PC-3 (cell line): ENCODE measurements around the gene GZF1. TPM values are rescaled to one million over a fixed set of nuclear protein-coding genes. Genes with fewer than 3 reads are reported as not detected.
"Not testable (repeated sequence)": the region's sequence is repeated elsewhere in the genome, so short reads cannot be mapped to it uniquely, and the experiment has no call there.

Experiments
- ATAC-seq: fragments of 200-7000 bp; cut with Tn5 transposase; 2 replicates; pipeline ENCODE4 v1.9.1; 2020; ENCODE audit warnings: mild to moderate bottlenecking, moderate library complexity
- BruUV-seq: library from RNA; stranded (reverse); fragments of 400-500 nt; replicated peaks from 2 replicates; lab custom pipeline; 2021; lab: Mats Ljungman, UMichigan
- CTCF ChIA-PET: fragments of 300-600 bp; sonication (Branson Sonifier 250); formaldehyde crosslinking; loops from one replicate; lab custom pipeline; 2022; ENCODE audit warnings: antibody characterized with exemption; lab: Charles Lee
- POLR2A ChIA-PET: fragments of 300-600 bp; sonication (Branson Sonifier 250); formaldehyde crosslinking; loops from one replicate; lab custom pipeline; 2022; ENCODE audit warnings: antibody characterized with exemption; ENCODE audit not compliant: unreplicated experiment; lab: Charles Lee
- DNase-seq: peaks from one replicate; pipeline ENCODE4 v3.0.0-alpha.2; 2015
- H2AFZ ChIP-seq: fragments of 300-600 bp; sonication (generic); 2 replicates; pipeline ENCODE4 v1.6.0; 2016; ENCODE audit warnings: antibody characterized with exemption, low read length
- H3F3A ChIP-seq: fragments of 300-600 bp; sonication (generic); one replicate; pipeline ENCODE4 v1.6.0; 2017; ENCODE audit warnings: antibody characterized with exemption, low read length, control low read depth, mild to moderate bottlenecking; ENCODE audit not compliant: unreplicated experiment
- H3K27ac ChIP-seq: fragments of 300-600 bp; sonication (generic); 2 replicates; pipeline ENCODE4 v1.5.1; 2016; ENCODE audit warnings: mild to moderate bottlenecking, low read length
- H3K27me3 ChIP-seq: fragments of 300-600 bp; sonication (generic); 2 replicates; pipeline ENCODE4 v1.6.1; 2016; ENCODE audit warnings: low read length, mixed read lengths
- H3K36me3 ChIP-seq: fragments of 300-600 bp; sonication (generic); 2 replicates; pipeline ENCODE4 v1.6.1; 2016; ENCODE audit warnings: low read depth, mixed run types, low read length, mixed read lengths
- H3K4me1 ChIP-seq: fragments of 300-600 bp; sonication (generic); 2 replicates; pipeline ENCODE4 v1.5.1; 2016; ENCODE audit warnings: low read length; ENCODE audit not compliant: insufficient read depth
- H3K4me2 ChIP-seq: fragments of 300-600 bp; sonication (generic); 2 replicates; pipeline ENCODE4 v1.6.0; 2016; ENCODE audit warnings: low read length
- H3K4me3 ChIP-seq: fragments of 300-600 bp; sonication (generic); 2 replicates; pipeline ENCODE4 v1.5.1; 2016; ENCODE audit warnings: mild to moderate bottlenecking, low read length, mixed read lengths
- H3K79me2 ChIP-seq: fragments of 300-600 bp; sonication (generic); 2 replicates; pipeline ENCODE4 v1.6.1; 2017; ENCODE audit warnings: low read length, mixed read lengths
- H3K9ac ChIP-seq: fragments of 300-600 bp; sonication (generic); 2 replicates; pipeline ENCODE4 v1.6.0; 2016; ENCODE audit warnings: mild to moderate bottlenecking, low read length
- H3K9me2 ChIP-seq: fragments of 300-600 bp; sonication (generic); replicated peaks from 2 replicates; pipeline ENCODE4 v1.6.1; 2016; ENCODE audit warnings: mixed run types, low read length, mixed read lengths
- H3K9me3 ChIP-seq: fragments of 300-600 bp; sonication (generic); 2 replicates; pipeline ENCODE4 v1.6.1; 2016; ENCODE audit warnings: low read length, mixed read lengths
- H4K20me1 ChIP-seq: fragments of 300-600 bp; sonication (generic); 2 replicates; pipeline ENCODE4 v1.6.1; 2016; ENCODE audit warnings: low read length, mixed read lengths
- CTCF ChIP-seq: fragments of 300-600 bp; sonication (generic); conservative IDR thresholded peaks from 2 replicates; pipeline ENCODE4 v1.5.1; 2017; ENCODE audit warnings: antibody characterized with exemption, low read depth, mild to moderate bottlenecking, low read length
- EZH2 ChIP-seq: fragments of 300-600 bp; sonication (generic); IDR thresholded peaks from one replicate; pipeline ENCODE4 v1.6.1; 2017; ENCODE audit warnings: antibody characterized with exemption, mild to moderate bottlenecking, low read length; ENCODE audit not compliant: unreplicated experiment
- EZH2phosphoT487 ChIP-seq: fragments of 300-600 bp; sonication (generic); IDR thresholded peaks from 2 replicates; pipeline ENCODE4 v1.6.1; 2018; ENCODE audit warnings: mild to moderate bottlenecking, antibody characterized with exemption, low read length, borderline replicate concordance
- intact Hi-C: fragments of 100-400 bp; cut with micrococcal nuclease; formaldehyde crosslinking; loops from 2 replicates; pipeline ENCODE4 v1.9.0; 2023
- total RNA-seq: library from RNA; depleted of rRNA; stranded (reverse); fragments of >200 nt; gene quantifications from 2 replicates; pipeline ENCODE4 v1.2.3, GENCODE V29; 2014

Gene GZF1
- total RNA-seq, 1 experiment from 2014 or later = 16.0 TPM

- intact Hi-C loops = no loop called here
These were observed 14.2 kb upstream of the GZF1 start for GRCh38 chr20:23347791-23348190.

GRCh38 chr20:23348510-23348909 lies 13.5 kb upstream of the GZF1 start:
- H3K27me3 ChIP-seq, H3K36me3 ChIP-seq, H3K27ac ChIP-seq, intact Hi-C loops, H3K9me3 ChIP-seq, H3K4me2 ChIP-seq, H3K4me3 ChIP-seq, H3K9me2 ChIP-seq, H2AFZ ChIP-seq, BruUV-seq, H3F3A ChIP-seq, POLR2A ChIA-PET, DNase-seq, ATAC-seq, CTCF ChIA-PET, H3K9ac ChIP-seq: not testable (repeated sequence)
- Histone ChIP-seq H3K79me2 (peaks cover 29% of the 10 kb centered on the region), H4K20me1 (peaks cover 18% of the 10 kb centered on the region), H3K4me1 (peaks cover 18% of the 10 kb centered on the region)

More at GRCh38 chr20:23347791-23348190, 14.2 kb upstream of the GZF1 start:
- Histone ChIP-seq H3K27ac (no peak overlapping the region), H3K36me3 (no peaks in the 10 kb centered on the region), H3K9me2 (no peaks in the 10 kb centered on the region), H3F3A (no peaks in the 10 kb centered on the region), H3K4me1 (peaks cover 17% of the 10 kb centered on the region), H3K4me2 (no peak overlapping the region), H3K9me3 (no peaks in the 10 kb centered on the region), H3K79me2 (peaks cover 22% of the 10 kb centered on the region), H3K9ac (no peak overlapping the region), H3K27me3 (no peaks in the 10 kb centered on the region), H4K20me1 (peaks cover 14% of the 10 kb centered on the region), H2AFZ (no peak overlapping the region), H3K4me3 (no peak overlapping the region)
- ATAC-seq (no peak), DNase-seq (no peak)
- POLR2A ChIA-PET = no interaction called here
- TF ChIP-seq EZH2 (no peak), CTCF (no peak), EZH2phosphoT487 (no peak)
- no TSS peak for BruUV-seq
- CTCF ChIA-PET = no interaction called here

- intact Hi-C loops = loop anchor here (1.0 to 10.0 kb wide), 6 partner anchors 9 to 1003 kb away; partner anchors contain the start of genes GZF1 and NAPB
- Histone ChIP-seq H4K20me1 (peaks cover 22% of the 10 kb centered on the region), H3K9me2 (no peaks in the 10 kb centered on the region), H3K9ac (peak overlapping the region; percentile 99), H3F3A (no peaks in the 10 kb centered on the region), H3K27me3 (no peaks in the 10 kb centered on the region), H3K36me3 (peaks cover 11% of the 10 kb centered on the region; the same call in 1 of the 2 replicates), H3K9me3 (no peaks in the 10 kb centered on the region), H2AFZ (peak overlapping the region; percentile 95), H3K4me2 (peak overlapping the region; percentile 97), H3K4me3 (peak overlapping the region; percentile 89), H3K4me1 (peaks cover 18% of the 10 kb centered on the region), H3K79me2 (peaks cover 40% of the 10 kb centered on the region), H3K27ac (peak overlapping the region; percentile 87)
- POLR2A ChIA-PET = interaction anchor here (0.5 to 1.8 kb wide), 7 partner anchors 9 to 946 kb away, joined by 3 to 20 read pairs (median 5); partner anchors contain the start of gene GZF1
- no TSS peak for BruUV-seq
- DNase-seq (peak; percentile 65), ATAC-seq (peak; percentile 52)
- CTCF ChIA-PET = interaction anchor here (0.5 to 1.3 kb wide), 13 partner anchors 8 to 1011 kb away, joined by 3 to 15 read pairs (median 4); partner anchors contain the start of gene NAPB
- TF ChIP-seq CTCF (peak; percentile 68), EZH2phosphoT487 (no peak)
These were observed 12.4 kb upstream of the GZF1 start for GRCh38 chr20:23349338-23350195.
